ENCODE results near the gene RPL31.

DNA sequence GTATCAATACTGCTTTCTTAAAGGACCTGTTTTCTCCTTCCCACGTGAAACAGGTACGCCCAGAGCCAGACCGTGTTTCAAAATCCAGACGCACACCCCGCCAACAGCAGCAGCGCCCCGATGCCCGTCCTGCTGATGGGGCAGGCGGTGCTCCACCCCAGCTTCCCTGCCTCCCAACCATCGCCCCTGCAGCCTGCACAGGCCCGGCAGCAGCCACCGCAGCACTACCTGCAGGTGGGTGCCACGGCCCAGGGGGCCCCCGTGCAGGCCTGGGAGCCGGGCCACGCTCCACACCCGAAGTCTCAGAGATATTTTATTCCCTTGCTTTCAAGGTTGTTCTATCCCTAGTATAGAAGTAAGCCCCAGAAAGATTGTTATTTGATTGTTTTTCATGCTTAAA, 8.8 kb upstream of the RPL31 start:
- TF ChIP-seq POLR2A (IDR thresholded peaks at IDR 0.05): no peak
- TF ChIP-seq, protein P1, sequence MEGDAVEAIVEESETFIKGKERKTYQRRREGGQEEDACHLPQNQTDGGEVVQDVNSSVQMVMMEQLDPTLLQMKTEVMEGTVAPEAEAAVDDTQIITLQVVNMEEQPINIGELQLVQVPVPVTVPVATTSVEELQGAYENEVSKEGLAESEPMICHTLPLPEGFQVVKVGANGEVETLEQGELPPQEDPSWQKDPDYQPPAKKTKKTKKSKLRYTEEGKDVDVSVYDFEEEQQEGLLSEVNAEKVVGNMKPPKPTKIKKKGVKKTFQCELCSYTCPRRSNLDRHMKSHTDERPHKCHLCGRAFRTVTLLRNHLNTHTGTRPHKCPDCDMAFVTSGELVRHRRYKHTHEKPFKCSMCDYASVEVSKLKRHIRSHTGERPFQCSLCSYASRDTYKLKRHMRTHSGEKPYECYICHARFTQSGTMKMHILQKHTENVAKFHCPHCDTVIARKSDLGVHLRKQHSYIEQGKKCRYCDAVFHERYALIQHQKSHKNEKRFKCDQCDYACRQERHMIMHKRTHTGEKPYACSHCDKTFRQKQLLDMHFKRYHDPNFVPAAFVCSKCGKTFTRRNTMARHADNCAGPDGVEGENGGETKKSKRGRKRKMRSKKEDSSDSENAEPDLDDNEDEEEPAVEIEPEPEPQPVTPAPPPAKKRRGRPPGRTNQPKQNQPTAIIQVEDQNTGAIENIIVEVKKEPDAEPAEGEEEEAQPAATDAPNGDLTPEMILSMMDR (IDR thresholded peaks at IDR 0.05): no peak
- TF ChIP-seq EP300 (IDR thresholded peaks at IDR 0.05): no peak
- TF ChIP-seq POLR2AphosphoS5 (IDR thresholded peaks at IDR 0.05): no peak

Measured in gastroesophageal sphincter (tissue), 3 donors.